NCI-H748 treated with DMSO at 0.1 percent for 48 hours (cell line): ENCODE results near the gene YTHDF1.

Source experiments
- DNase-seq: peaks from one replicate; lab custom pipeline; 2025; lab: John Stamatoyannopoulos, UW

The YTHDF1 gene

GRCh38 chr20:63155266-63156165 lies 60.4 kb downstream of the YTHDF1 start:
- no peak for DNase-seq

- no peak for DNase-seq
Observed at GRCh38 chr20:63154395-63154794, 61.5 kb downstream of the YTHDF1 start.

- no peak for DNase-seq
Observed at GRCh38 chr20:63153254-63154221, 62.4 kb downstream of the YTHDF1 start.

- no peak for DNase-seq
Observed at GRCh38 chr20:63152322-63153253, 63.3 kb downstream of the YTHDF1 start.

- DNase-seq, result no peak
Observed at GRCh38 chr20:63151554-63152321, 64.2 kb downstream of the YTHDF1 start.

GRCh38 chr20:63150911-63151531 lies 64.9 kb downstream of the YTHDF1 start:
- no peak for DNase-seq

- no peak for DNase-seq
Observed at GRCh38 chr20:63150391-63150898, 65.5 kb downstream of the YTHDF1 start.

- no peak for DNase-seq
Observed at GRCh38 chr20:63149531-63150192, 66.3 kb downstream of the YTHDF1 start.

GRCh38 chr20:63148696-63149095 lies 67.2 kb downstream of the YTHDF1 start:
- DNase-seq, result no peak

GRCh38 chr20:63147532-63147931 lies 68.4 kb downstream of the YTHDF1 start:
- DNase-seq, result no peak
